Raji (cell line): ENCODE results near the gene R3HDM1.

Experiments
- POLR2A ChIP-seq: IDR thresholded peaks from 2 replicates; pipeline ENCODE4 v1.6.1; 2011; ENCODE audit warnings: low read depth, low read length, control low read depth; ENCODE audit not compliant: insufficient read depth

Gene R3HDM1

DNA sequence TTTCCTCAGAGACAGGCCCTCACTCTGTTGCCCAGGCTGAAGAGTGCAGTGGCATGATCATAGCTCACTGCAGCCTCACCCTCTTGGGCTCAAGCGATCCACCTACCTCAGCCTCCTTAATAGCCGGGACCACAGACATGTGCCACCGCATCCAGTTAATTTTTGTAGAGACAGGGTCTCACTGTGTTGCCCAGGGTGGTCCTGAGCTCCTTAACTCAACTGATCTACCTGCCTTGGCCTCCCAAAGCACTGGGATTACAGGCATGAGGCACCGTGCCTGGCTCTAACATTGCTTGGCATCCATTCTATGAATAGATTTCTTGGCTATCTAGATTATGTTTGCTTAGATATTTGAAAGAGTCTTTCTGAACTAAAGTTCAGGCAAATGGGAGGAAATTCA, 21.6 kb downstream of the R3HDM1 start:
- TF ChIP-seq POLR2A = no peak

DNA sequence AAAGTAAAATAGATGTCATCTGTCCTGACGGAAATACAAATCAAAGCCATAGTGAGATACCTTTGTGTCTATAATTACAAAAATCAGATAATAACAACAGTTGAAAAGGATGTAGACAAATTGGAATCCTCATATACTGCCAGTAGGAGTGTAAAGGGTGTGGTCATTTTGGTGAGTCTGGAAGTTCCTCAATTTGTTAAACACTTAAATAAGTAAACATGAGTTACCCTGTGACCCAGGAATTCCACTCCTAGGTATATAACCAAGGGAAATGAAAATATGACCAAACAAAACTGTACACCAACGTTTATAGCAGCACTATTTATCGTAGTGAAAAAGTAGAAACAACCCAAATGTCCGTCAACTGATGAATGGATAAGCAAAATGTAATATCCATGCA, 24.0 kb downstream of the R3HDM1 start:
- no peak for TF ChIP-seq POLR2A

DNA sequence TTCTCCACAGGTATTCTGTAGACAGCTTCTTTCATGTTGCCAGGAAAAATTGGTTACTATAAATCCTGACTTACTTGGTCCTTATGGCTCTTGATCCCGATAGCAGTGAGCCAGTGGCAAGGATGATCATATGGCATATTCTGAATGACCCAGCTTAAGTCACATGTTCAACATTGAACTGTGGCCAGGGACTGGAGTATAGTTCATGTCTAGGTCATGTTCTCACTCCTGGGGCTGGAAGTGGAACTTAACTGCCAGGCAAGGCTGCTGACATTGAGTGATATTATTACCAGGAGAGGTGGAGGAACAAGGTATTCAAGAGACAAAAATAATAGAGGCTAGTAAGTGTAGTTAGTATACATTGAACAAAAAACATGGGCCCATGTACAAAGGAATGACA, 26.2 kb downstream of the R3HDM1 start:
- no peak for TF ChIP-seq POLR2A

DNA sequence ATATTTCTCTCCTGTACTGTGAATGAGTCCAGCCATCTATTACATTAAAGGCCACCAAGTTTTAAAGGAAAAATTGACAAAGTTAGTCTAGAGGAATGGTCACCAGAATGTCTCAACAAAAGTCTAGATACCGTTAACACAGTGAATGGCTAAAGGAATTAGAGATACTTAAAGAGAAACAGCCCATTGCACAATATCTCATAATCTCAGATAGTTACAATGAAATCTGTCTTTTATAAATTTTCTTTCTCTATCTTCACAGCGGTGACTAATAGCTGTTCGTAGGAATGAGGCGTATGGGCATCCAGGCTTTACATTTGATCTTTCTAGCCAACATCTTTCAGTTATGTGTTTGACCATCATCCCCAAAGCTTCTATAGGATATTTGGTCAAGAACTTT, 30.6 kb downstream of the R3HDM1 start:
- TF ChIP-seq POLR2A = no peak

DNA sequence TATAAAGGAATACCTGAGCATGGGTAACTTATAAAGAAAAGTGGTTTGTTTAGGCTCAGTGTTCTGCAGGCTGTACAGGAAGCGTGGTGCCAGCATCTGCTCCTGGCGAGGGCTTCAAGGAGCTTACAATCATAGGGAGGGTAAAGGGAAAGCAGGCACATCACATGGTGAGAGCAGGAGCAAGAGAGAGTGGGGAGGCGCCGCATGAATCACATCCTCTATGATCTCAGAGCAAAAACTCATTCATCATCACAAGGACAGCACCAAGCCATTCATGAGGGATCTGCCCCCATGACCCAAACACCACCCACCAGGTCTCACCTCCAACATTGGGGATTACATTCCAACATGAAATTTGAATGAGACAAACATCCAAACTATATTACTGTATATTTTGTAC, 32.5 kb downstream of the R3HDM1 start:
- TF ChIP-seq POLR2A = no peak

DNA sequence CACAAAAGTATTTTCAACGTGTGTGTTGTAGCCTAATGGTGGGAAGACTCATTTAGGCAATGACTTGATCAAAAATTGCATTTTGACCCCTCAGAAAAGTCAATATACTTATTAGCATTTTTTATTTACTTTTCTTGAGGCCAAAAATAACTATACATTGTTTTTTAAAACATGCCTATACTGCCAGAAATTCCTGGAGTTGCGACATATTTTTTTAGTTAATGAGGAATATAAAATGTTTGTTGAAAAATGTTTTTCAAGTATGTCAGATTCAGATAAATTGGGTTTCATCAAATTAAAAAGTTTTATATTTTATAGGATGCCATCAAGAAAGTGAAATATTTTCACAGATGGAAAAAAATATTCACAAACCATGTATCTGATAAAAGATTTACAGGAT, 39.6 kb downstream of the R3HDM1 start:
- TF ChIP-seq POLR2A = no peak

DNA sequence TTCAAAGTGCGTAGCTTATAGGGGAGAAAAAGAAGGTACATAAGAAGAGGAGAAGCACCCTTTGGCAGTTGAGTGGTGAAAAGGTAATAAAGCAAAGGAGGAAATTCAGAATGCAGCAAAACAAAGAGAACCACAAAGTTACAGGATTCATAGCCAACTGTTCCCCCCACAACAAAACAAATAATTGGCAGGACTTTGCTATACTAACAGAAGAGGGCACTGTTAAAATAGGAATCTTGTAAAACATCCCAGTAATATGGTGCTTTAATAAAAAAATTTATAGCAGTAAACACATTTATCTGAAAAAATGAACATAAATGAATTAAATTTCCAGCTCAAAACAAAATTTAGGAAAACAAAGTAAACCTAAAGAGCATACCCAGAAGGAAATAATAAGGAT, 42.3 kb downstream of the R3HDM1 start:
- TF ChIP-seq POLR2A = no peak

DNA sequence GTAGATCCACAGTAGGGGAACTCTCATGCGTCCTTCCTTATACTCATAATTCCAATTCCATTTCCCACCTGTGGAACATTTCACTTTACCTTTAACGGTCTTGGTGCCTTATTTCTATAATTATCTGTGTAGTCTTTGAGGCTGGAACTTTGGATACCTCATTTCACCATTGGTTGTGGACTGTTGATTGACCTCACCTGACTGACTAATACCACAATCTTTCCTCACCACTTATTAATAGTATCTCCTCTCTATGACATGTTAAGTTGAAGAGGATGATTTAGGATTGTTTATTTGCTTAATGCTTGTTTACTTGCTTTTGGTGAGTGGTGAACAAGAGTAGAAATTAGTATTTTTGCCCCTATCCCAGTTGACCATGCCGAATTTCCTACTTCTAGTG, 50.0 kb downstream of the R3HDM1 start:
- no peak for TF ChIP-seq POLR2A

DNA sequence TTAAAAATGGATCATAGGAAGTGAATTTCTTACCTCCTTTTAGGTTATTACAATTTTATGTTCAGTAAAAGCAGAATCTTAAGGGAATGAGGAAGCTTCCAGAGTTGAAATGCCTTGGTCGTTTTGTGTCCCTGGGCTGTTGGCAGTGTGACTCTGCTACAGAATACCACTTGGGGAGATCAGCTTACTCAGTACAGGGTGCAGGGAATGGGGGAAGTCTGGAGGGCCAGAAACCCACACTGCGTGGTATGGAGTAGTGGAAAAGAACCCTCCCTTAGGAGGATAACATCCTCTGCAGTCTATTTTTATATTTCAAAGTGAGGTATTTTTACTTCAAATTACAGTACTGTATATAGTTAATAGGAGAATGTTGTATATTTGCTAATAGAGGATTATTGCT, 51.1 kb downstream of the R3HDM1 start:
- TF ChIP-seq POLR2A = no peak

DNA sequence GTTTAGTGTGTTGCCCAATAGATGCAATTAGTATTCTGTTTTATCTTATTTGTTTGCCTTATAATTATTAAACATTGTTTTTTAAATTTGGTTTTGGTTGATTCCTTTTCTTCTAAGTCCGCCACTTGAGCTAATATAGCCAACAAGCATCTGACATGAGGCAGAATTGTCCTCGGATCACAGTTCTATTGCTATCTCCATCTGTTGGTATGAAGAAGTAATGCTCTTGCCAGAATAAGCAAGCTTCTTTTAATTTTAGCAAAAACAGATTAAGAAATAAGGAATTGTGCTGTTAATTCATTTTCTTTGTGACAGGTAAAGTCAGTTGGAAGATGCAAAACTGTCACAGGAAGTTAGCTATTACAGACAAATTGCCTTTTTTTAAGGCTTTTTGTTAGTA, 54.3 kb downstream of the R3HDM1 start:
- no peak for TF ChIP-seq POLR2A

DNA sequence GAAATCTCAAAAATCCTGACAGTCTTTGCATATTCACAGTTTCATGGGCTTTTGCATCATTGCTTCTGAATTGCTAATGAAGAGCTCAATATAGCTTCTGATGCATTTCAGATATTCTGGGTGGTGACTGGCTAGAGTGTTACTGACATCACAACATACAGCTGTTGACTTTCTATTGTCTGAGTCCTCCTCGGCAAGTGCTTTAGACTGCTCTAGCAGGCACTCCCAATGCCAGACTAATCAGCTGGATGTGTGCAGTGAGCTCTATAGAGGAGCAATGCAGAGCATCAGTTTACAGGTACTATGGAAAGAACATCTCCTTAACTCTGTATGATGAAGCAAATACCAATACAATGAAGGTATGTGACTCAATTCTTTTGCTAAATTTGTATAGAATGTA, 54.9 kb downstream of the R3HDM1 start:
- no peak for TF ChIP-seq POLR2A

DNA sequence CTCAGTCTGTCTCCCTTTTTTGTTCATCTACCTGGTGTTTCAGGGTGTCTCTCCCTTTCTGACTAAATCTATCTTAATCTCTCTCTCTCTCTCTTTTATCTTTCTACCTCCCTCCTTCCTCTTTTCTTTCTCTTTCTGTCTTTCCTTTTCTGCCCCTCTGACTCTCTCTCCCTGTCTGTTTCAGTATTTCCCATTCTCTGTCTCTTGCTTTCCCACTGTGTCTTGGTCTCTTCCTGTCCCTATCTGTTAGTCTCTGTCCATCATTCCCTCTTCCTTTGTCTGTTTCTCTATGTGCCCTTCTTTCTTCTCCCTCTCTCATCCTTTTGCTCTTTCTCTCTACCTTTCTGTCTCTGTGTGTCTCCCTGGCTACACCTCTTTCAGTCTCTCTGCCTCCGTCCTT, 56.7 kb downstream of the R3HDM1 start:
- no peak for TF ChIP-seq POLR2A

DNA sequence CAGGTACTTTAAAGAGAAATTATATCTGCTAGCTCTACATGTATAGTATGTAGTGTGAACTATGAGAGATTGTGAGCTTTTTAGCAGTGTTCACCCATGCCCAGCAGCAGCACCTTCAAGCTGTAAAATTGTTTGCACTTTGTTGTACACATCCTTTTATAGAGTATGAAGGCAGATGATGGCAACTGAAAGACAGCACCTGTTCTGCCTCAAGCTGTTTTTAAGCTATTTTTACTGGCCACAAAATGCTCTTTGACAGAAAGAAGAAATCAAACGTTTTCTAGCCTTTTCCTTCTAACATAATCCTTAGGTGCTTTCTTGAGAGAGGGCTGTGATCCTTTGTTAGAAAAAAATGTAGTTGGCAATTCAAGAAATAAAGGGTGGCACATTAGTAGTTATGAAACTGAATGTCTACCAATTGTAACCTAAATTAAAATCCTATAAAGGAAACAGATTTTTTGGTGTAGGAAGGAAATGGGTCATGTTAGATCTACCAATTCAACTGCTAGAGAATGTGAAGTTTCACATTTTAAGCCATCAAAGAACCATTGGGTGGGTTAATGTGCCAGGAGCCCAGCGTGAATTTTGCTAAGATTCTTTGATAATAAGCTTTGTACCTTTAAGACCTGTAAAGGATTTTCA, 59.5 kb downstream of the R3HDM1 start:
- no peak for TF ChIP-seq POLR2A

DNA sequence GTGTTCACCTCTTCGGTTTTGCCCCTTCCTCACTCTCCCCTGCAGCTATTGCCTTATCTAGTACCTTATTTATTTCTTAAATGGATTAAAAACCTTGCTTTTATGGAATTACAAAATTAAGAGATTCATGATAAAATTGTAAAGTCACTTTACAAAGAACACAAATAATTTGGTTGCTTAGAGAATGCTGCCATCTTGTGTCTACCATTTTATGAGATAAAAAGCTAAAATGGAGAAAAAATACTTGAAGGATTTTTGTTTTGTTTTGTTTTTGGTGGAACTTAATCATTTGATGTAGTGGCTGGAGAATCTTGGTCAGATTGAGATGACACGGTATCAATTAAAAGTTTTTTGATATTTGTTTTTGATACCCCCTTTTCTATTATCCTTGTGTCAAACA, 69.6 kb downstream of the R3HDM1 start:
- no peak for TF ChIP-seq POLR2A

DNA sequence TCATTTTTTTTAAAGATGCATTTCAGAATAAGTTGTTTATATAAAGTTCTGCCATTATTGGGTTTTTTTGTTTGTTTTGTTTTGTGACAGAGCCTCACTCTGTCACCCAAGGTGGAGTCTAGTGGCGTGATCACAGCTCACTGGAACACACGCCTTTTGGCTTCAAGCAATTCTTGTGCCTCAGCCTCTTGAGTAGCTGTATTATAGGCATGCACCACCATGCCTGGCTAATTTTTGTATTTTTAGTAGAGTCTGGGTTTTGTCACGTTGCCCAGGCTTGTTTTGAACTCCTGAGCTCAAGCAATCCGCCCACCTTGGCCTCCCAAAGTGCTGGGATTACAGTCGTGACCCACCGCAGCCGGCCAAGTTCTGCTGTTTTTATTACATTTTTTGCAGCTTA, 72.3 kb downstream of the R3HDM1 start:
- no peak for TF ChIP-seq POLR2A

DNA sequence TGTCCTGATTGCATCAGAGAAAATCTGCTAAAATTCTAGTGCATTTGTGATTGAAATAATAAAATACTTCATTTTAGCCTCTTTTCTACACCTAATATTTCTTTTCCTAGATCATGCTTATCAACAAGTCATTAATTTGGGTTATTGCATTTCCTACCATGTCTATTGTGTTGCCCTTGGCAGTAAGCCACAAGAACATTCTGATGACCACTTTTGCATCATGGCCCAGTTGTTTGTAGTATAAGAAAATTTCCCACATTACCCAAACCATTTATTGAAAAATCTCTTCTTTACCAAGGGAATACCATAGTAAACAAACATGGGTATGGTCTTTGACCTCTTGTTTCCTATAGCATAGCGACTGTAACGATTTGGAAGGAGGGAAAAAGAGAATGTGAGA, 76.3 kb downstream of the R3HDM1 start:
- TF ChIP-seq POLR2A = no peak

DNA sequence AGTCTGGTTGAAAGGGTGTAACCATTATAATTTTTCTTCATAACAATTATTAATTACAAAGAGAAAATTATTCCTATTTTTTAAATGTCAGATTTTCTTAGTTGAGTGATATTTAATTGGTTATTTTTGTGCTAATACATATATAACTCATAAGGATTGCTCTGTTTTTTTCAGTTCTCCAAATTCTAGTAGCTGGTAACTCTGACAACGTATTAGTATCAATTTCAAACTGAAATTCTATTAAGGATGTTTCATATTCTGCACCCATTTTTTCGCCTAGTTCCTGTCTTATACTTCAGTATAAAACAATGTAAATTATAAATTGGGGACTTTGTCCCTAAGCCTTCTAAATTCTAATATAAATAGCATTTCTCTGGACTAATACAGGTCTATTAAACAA, 81.0 kb downstream of the R3HDM1 start:
- no peak for TF ChIP-seq POLR2A

DNA sequence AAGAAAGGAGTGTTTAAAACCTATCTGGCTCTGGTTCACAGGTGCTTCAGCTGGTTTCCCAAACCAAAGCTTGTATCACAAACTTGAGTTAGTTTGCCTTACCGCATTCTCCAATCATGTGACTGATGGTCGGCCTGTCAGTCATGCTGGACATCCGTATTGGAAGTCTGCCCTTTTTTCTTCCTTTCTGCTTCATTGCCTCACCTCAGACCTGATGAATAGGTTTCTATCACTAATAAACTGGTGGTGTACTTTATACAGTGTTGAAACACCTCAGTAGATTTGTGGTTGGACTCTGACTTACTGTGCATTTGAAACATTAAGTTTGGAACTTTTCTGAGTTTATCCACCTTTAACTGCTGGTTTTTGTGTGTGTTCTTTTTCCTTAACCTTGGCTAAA, 84.1 kb downstream of the R3HDM1 start:
- TF ChIP-seq POLR2A = no peak

DNA sequence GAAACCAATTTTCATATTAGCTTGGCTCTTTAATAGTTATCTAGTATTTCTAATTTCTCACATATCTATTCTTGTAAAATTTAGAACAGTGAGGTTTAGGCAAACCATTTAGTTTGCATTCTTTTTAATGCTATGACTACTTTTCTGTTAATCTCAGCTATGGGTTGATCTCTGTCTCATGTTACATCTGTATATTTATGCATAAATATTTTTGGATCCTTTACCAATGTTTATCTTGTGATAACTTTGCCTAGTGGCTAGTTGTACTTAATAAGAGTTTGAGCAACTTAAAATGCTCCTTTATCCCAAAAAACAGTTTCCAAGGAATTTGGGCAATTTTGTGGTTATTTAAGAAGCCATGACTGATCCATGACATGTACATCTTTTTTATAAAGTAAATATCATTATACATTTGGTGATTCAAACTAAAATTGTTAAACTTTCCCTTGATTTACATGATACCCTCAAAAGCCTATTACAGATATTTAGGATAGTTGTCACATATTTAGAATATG, 86.3 kb downstream of the R3HDM1 start:
- TF ChIP-seq POLR2A = no peak
